BLaER1 treated with 17β-estradiol and CSF1 and Interleukin-3, amounts not matched to agents 10 nM and 100 nM (cell line): ENCODE measurements around the gene PROSER3.

Experiments used
- H3K27ac ChIP-seq, 11 experiments: shearing (Covaris generic); formaldehyde crosslinking; 2 replicates each; pipeline ENCODE4 v1.8.1; 2022
- H3K27me3 ChIP-seq, 11 experiments: shearing (Covaris generic); formaldehyde crosslinking; 2 replicates each; pipeline ENCODE4 v1.8.1; 2022
- H3K36me3 ChIP-seq, 11 experiments: shearing (Covaris generic); formaldehyde crosslinking; 2 replicates each; pipeline ENCODE4 v1.8.1; 2022
- H3K4me1 ChIP-seq, 10 experiments: shearing (Covaris generic); formaldehyde crosslinking; 2 replicates each; pipeline ENCODE4 v1.8.1; 2022
- H3K4me2 ChIP-seq, 11 experiments: shearing (Covaris generic); formaldehyde crosslinking; 2 replicates each; pipeline ENCODE4 v1.8.1; 2022
- H3K4me3 ChIP-seq, 10 experiments: shearing (Covaris generic); formaldehyde crosslinking; 2 replicates each; pipeline ENCODE4 v1.8.1; 2022
- H3K9ac ChIP-seq, 11 experiments: shearing (Covaris generic); formaldehyde crosslinking; 2 replicates each; pipeline ENCODE4 v1.8.1; 2022
- H3K9me3 ChIP-seq, 11 experiments: shearing (Covaris generic); formaldehyde crosslinking; replicated peaks in 1 of 11; 2 replicates each; pipeline ENCODE4 v1.8.1; 2022
- H4K20me1 ChIP-seq, 11 experiments: shearing (Covaris generic); formaldehyde crosslinking; 2 replicates each; pipeline ENCODE4 v1.8.1; 2022
- Cebpa-rat ChIP-seq, 11 experiments: shearing (Covaris generic); IDR thresholded peaks; 2 replicates each; pipeline ENCODE4 v1.8.1; 2022

The PROSER3 gene

GRCh38 chr19:35753634-35754369 is 4.2 kb upstream of the PROSER3 start:
- no peak overlapping the region for H3K4me2 ChIP-seq
- H3K9ac ChIP-seq, result 0 out of 22 replicates have a peak overlapping the region, but pooled peaks of 1 of the 11 experiments have one; percentile 9
- peaks cover 17 to 44% (median 34%) of the 10 kb centered on the region in 11 experiments for H3K36me3 ChIP-seq
- H3K27me3 ChIP-seq, result peaks cover 0 to 14% (median 10%) of the 10 kb centered on the region in 11 experiments; a peak in 12 of 22 replicates
- H4K20me1 ChIP-seq, result peaks cover 0 to 15% (median 0%) of the 10 kb centered on the region in 11 experiments; a peak in 5 of 22 replicates
- no peak overlapping the region for H3K4me3 ChIP-seq
- TF ChIP-seq Cebpa-rat (IDR thresholded peaks at IDR 0.05), result no peak
- H3K27ac ChIP-seq, result no peak overlapping the region
- no peaks in the 10 kb centered on the region for H3K9me3 ChIP-seq
- H3K4me1 ChIP-seq, result peaks cover 31 to 49% (median 38%) of the 10 kb centered on the region in 10 experiments

- Histone ChIP-seq H3K4me3 (no peak overlapping the region), H3K9me3 (no peaks in the 10 kb centered on the region), H3K36me3 (peaks cover 17 to 44% (median 36%) of the 10 kb centered on the region in 11 experiments), H3K4me2 (no peak overlapping the region), H3K27me3 (peaks cover 0 to 14% (median 10%) of the 10 kb centered on the region in 11 experiments; a peak in 12 of 22 replicates), H3K4me1 (peaks cover 32 to 49% (median 38%) of the 10 kb centered on the region in 10 experiments), H4K20me1 (peaks cover 0 to 22% (median 0%) of the 10 kb centered on the region in 11 experiments; a peak in 7 of 22 replicates), H3K9ac (no peak overlapping the region), H3K27ac (no peak overlapping the region)
- TF ChIP-seq Cebpa-rat (IDR thresholded peaks at IDR 0.05), result no peak
Observed at GRCh38 chr19:35754370-35755130, 3.4 kb upstream of the PROSER3 start.

DNA sequence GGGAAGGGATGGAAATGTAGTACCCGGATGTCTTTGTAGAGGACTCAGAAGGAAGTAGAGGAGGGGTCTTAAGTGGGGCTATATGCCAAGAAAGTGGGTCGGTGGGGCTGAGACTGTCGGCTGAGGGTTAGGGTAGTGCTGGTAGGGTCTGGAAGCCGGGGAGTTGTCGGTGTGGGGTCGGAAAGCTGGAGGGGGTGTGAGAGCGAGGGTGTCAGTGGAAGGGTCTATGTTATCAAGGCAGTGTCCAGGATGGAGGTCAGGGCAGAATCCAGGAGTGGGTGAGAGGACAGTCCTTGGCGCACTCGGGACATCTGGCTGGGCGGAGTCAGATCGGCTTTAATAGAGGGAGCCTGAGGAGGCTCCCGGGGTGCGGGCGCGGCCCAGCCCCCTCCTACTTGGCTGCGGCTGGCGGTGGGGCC is 2.8 kb upstream of the PROSER3 start:
- Histone ChIP-seq H4K20me1 (peaks cover 0 to 26% (median 0%) of the 10 kb centered on the region in 11 experiments; a peak in 7 of 22 replicates), H3K4me1 (peaks cover 31 to 49% (median 37%) of the 10 kb centered on the region in 10 experiments), H3K9me3 (no peaks in the 10 kb centered on the region), H3K36me3 (peaks cover 17 to 50% (median 36%) of the 10 kb centered on the region in 11 experiments), H3K27me3 (peaks cover 0 to 14% (median 10%) of the 10 kb centered on the region in 11 experiments; a peak in 12 of 22 replicates), H3K4me3 (no peak overlapping the region), H3K9ac (no peak overlapping the region; a peak in 1 of 22 replicates), H3K4me2 (0 out of 22 replicates have a peak overlapping the region, but pooled peaks of 1 of the 11 experiments have one; percentile 5), H3K27ac (no peak overlapping the region)
- no peak for TF ChIP-seq Cebpa-rat (IDR thresholded peaks at IDR 0.05)

DNA sequence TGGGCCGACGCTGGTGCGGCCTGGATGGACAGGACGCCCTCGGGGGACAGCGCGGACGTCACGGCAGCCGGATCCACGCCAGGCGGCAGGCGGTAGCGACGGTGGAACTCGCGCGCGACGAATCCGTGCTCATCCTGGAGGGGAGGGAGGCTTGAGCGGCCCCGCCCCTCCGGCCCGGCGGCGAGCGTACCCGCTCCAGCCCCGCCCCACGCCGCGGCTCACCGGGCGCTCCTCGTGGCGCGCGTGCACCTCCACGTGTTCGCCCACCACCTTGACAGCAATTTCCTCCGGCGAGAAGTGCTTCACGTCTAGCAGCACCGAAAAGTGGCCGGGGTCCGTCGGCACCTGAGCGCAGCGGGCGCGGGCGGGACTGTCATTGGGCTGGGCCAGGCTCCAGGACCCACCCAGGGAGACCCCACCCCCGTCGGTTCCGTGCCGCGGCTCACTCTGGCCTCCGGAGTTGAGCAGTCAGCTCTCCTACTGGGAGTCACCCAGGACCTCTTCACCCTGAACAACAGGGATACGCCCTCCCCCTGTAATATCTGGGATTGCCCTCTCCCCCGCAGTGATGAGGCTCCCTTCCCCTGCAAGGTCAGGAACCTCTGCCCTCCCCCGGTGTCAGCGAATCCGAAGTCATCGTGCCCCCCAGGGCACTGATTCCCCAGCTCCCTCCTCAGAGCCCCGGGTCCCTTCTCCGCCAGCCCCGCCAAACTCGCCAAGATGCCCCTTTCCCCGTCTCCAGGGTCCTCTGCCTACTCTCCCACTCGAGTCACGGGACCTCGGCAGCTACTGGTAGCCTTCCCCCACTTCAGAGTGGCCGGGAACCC is 2.2 kb upstream of the PROSER3 start:
- Histone ChIP-seq H3K4me3 (no peak overlapping the region), H3K27ac (no peak overlapping the region), H3K9ac (peak overlapping the region in 1 of 11 experiments; percentile 13; a peak in 1 of 22 replicates), H3K4me1 (peaks cover 25 to 44% (median 32%) of the 10 kb centered on the region in 10 experiments), H3K4me2 (peak overlapping the region in 3 of 11 experiments; percentile 8 to 92 (median 30); a peak in 3 of 22 replicates), H3K9me3 (no peaks in the 10 kb centered on the region), H4K20me1 (peaks cover 0 to 26% (median 0%) of the 10 kb centered on the region in 11 experiments; a peak in 7 of 22 replicates), H3K27me3 (peaks cover 0 to 14% (median 10%) of the 10 kb centered on the region in 11 experiments; a peak in 12 of 22 replicates), H3K36me3 (peaks cover 21 to 56% (median 42%) of the 10 kb centered on the region in 11 experiments)
- no peak for TF ChIP-seq Cebpa-rat (IDR thresholded peaks at IDR 0.05)

DNA sequence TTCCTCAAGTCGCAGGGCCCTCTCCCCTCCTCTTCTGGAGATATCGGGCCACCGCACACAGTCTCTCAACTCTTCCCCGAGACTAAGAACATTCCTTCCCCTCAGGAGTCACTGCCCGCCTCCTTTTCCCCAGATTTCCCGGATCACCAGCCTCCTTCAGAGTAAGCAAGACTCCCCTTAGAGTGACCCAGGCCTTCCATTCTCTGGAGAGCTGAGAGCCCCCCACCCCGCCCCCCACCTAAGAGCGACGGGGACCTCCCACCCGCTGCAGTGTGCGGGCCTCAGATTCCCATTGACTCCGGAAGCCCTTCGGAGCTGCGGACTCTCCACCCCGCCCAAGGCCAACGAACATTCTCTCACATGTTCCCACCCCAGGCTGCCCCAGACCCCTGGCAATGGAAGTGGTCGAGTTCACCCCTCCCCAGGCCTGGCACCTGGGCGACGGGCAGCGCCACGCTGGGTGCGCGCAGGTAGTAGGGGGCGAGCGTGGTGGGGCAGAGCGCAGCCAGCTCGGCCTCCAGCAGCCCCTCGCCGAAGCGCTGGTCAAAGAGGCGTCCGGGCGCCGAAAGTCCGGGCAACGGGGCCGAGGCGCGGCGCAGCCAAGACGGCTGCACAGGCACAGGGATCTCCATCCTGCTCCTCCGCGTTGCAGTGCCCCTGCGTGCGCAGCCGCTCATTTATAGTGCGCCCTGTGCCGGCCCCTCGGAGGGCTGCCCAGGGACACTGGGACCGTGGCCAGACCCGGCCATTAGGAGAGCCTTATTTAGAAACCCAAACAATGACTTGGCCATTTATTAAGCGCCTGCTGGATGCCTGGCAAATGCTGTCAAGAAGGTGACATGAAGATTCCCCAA is 1.4 kb upstream of the PROSER3 start, which contains the start of gene HSPB6:
Gene HSPB6, minus strand, starts transcription at position 653 of the 854 bp plus-strand sequence. Its CDS starts 21 bp downstream, at position 632.
- H4K20me1 ChIP-seq, result peaks cover 0 to 24% (median 0%) of the 10 kb centered on the region in 11 experiments; a peak in 7 of 22 replicates
- H3K27me3 ChIP-seq, result peaks cover 0 to 14% (median 10%) of the 10 kb centered on the region in 11 experiments; a peak in 12 of 22 replicates
- peaks cover 25 to 40% (median 31%) of the 10 kb centered on the region in 10 experiments for H3K4me1 ChIP-seq
- no peak for TF ChIP-seq Cebpa-rat (IDR thresholded peaks at IDR 0.05)
- H3K9me3 ChIP-seq, result no peaks in the 10 kb centered on the region
- H3K4me3 ChIP-seq, result peak within 1 kb of the TSS; percentile 80 to 97 (median 89)
- peak within 1 kb of the TSS in 10 of 11 experiments; percentile 76 to 97 (median 92); a peak in 20 of 22 replicates for H3K27ac ChIP-seq
- H3K9ac ChIP-seq, result peak within 1 kb of the TSS; percentile 62 to 98 (median 93); a peak in 21 of 22 replicates
- H3K4me2 ChIP-seq, result peak within 1 kb of the TSS; percentile 81 to 99 (median 95)
- peaks cover 29 to 65% (median 50%) of the 10 kb centered on the region in 11 experiments for H3K36me3 ChIP-seq

DNA sequence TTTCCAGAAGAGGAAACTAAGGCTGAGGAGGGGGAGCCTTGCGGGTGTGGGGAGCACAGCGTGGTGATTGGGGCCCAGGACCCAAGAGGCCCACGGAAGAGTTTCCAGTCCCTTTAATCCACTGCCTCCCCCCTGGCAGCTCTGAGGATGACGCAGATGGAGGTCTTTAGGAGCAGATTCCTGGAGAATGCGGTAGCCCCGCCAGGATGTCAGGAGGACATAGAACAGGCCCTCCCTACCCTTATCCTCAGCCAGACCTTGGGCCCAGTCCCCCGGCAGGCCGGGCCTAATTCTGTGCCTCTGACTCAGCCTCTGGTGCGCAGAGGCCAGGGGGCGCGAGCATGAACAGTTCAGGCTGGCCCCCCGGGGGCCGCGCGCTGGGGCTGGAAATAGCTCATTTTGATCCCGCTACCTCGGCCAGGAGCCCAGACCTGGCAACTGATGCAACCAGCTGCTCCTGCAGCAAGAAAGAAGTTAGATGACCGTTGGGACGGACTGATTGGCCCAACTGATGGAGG is 686 bp upstream of the PROSER3 start:
- peak overlapping the region; percentile 62 to 96 (median 92); a peak in 21 of 22 replicates for H3K9ac ChIP-seq

DNA sequence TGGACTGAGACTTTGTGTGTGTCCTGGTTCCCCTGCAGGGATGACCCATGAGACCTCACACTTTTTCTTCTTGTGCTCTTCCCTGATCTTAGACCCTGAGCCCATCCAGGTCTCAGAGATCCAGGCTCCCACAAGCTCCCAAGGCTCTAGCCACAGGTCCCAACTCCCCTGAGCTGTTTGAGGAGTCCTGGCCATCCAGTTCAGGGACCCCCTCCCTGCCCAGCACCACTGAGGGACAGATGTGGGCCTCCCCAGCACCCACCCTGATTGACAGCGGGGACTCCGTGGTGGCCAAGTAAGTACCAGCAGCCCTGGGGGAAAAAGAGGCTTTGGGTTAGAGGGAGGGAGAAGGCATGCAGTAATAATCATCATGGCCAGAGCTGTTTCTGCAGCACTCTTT is 1.7 kb downstream of the PROSER3 start:
- peaks cover 41 to 66% (median 53%) of the 10 kb centered on the region in 11 experiments for H3K36me3 ChIP-seq
- TF ChIP-seq Cebpa-rat (IDR thresholded peaks at IDR 0.05), result no peak
- H3K27ac ChIP-seq, result 0 out of 22 replicates have a peak overlapping the region, but pooled peaks of 3 of the 11 experiments have one; percentile 3 to 25 (median 6)
- no peak overlapping the region for H3K4me3 ChIP-seq
- no peaks in the 10 kb centered on the region for H3K9me3 ChIP-seq
- H3K9ac ChIP-seq, result peak overlapping the region in 10 of 11 experiments; percentile 33 to 98 (median 92); a peak in 18 of 22 replicates
- H3K4me1 ChIP-seq, result peaks cover 25 to 42% (median 30%) of the 10 kb centered on the region in 10 experiments
- peaks cover 0 to 14% (median 10%) of the 10 kb centered on the region in 11 experiments; a peak in 12 of 22 replicates for H3K27me3 ChIP-seq
- peak overlapping the region; percentile 86 to 98 (median 91); a peak in 21 of 22 replicates for H3K4me2 ChIP-seq
- peaks cover 0 to 19% (median 0%) of the 10 kb centered on the region in 11 experiments; a peak in 7 of 22 replicates for H4K20me1 ChIP-seq

More for the DNA sequence above, 686 bp upstream of the PROSER3 start:
- peaks cover 36 to 66% (median 51%) of the 10 kb centered on the region in 11 experiments for H3K36me3 ChIP-seq
- peak overlapping the region in 10 of 11 experiments; percentile 36 to 97 (median 76); a peak in 20 of 22 replicates for H3K27ac ChIP-seq
- no peak for TF ChIP-seq Cebpa-rat (IDR thresholded peaks at IDR 0.05)
- peaks cover 25 to 40% (median 30%) of the 10 kb centered on the region in 10 experiments for H3K4me1 ChIP-seq
- H3K4me2 ChIP-seq, result peak overlapping the region; percentile 81 to 99 (median 95)
- H3K27me3 ChIP-seq, result peaks cover 0 to 14% (median 10%) of the 10 kb centered on the region in 11 experiments; a peak in 12 of 22 replicates
- H3K4me3 ChIP-seq, result peak overlapping the region; percentile 80 to 97 (median 89)
- H4K20me1 ChIP-seq, result peaks cover 0 to 19% (median 0%) of the 10 kb centered on the region in 11 experiments; a peak in 7 of 22 replicates
- no peaks in the 10 kb centered on the region for H3K9me3 ChIP-seq
